ENCODE results near the gene H2BW2. TPM values are rescaled to one million over a fixed set of nuclear protein-coding genes. Genes with fewer than 3 reads are reported as not detected.

The H2BW2 gene
- total and polyA plus RNA-seq, 2 experiments from 2014 or later = not detected

DNA sequence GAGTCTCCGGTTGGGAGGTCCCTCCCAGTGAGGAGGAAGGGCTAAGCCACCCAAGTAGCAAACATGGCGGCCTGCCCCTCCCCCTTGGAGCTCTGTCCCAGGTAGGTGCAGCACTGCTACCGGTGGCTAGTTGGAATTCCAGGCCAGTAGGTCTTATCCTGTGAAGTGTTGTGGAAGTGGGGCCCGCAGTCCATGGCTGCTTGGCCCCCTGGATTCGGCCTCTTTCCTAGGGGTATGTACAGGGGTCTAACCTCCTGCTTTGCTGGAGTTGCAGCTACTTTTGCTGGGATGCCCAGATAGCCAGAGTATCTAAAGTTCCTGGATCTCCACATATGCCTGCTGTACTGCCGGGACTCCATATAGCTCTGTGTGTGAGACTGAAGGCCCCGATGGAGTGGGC lies 46.2 kb downstream of the H2BW2 start:
- Histone ChIP-seq H3K27me3 (no peaks in the 10 kb centered on the region), H3K4me3 (no peak overlapping the region), H3K9me2 (replicated peaks; ENCODE audit: insufficient read depth) (no peaks in the 10 kb centered on the region), H3K27ac (no peak overlapping the region), H3K4me2 (no peak overlapping the region), H3K9me3 (ENCODE audit: low read depth) (no peaks in the 10 kb centered on the region), H3K4me1 (ENCODE audit: insufficient read depth) (no peaks in the 10 kb centered on the region), H2AFZ (no peak overlapping the region), H4K20me1 (ENCODE audit: insufficient read depth, poor library complexity, severe bottlenecking) (no peaks in the 10 kb centered on the region), H3K36me3 (replicated peaks; ENCODE audit: insufficient read depth, low read depth) (no peaks in the 10 kb centered on the region), H3K79me2 (no peaks in the 10 kb centered on the region)
- DNase-seq (ENCODE audit: low spot score) = no peak
- 74% methylated on average over 7 of the region's 7 CpGs for WGBS (ENCODE audit: low lambda C conversion rate, missing lambda C conversion rate)
- TF ChIP-seq, protein P1, sequence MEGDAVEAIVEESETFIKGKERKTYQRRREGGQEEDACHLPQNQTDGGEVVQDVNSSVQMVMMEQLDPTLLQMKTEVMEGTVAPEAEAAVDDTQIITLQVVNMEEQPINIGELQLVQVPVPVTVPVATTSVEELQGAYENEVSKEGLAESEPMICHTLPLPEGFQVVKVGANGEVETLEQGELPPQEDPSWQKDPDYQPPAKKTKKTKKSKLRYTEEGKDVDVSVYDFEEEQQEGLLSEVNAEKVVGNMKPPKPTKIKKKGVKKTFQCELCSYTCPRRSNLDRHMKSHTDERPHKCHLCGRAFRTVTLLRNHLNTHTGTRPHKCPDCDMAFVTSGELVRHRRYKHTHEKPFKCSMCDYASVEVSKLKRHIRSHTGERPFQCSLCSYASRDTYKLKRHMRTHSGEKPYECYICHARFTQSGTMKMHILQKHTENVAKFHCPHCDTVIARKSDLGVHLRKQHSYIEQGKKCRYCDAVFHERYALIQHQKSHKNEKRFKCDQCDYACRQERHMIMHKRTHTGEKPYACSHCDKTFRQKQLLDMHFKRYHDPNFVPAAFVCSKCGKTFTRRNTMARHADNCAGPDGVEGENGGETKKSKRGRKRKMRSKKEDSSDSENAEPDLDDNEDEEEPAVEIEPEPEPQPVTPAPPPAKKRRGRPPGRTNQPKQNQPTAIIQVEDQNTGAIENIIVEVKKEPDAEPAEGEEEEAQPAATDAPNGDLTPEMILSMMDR (IDR thresholded peaks at IDR 0.05; ENCODE audit: poor library complexity) = no peak
- TF ChIP-seq EZH2phosphoT487 (IDR thresholded peaks at IDR 0.05; ENCODE audit: low read depth, severe bottlenecking, unreplicated experiment) (no peak), EZH2 (IDR thresholded peaks at IDR 0.05; ENCODE audit: borderline replicate concordance) (no peak)

Other genes with a start within 250 kb of the H2BW2 start
- gene RAB9B, start 207.7 kb upstream of the H2BW2 start, total RNA-seq = 2.4 and 3.6 TPM in 2 replicates
- 1.6 and 2.2 TPM in 2 replicates for gene RAB9B, start 207.7 kb upstream of the H2BW2 start, polyA plus RNA-seq
- 6.6 and 6.8 TPM in 2 replicates for gene TMSB15B, start 77.3 kb upstream of the H2BW2 start, total RNA-seq
- 14.3 and 18.2 TPM in 2 replicates for gene TMSB15B, start 77.3 kb upstream of the H2BW2 start, polyA plus RNA-seq
- not detected in 2 replicates for gene H2BW1, start 26.2 kb upstream of the H2BW2 start, total RNA-seq
- gene H2BW1, start 26.2 kb upstream of the H2BW2 start, polyA plus RNA-seq = not detected in 2 replicates
- 4.6 and 7.5 TPM in 2 replicates for gene TMSB15C, start 36.3 kb downstream of the H2BW2 start, total RNA-seq
- gene TMSB15C, start 36.3 kb downstream of the H2BW2 start, polyA plus RNA-seq = 0.95 and 1.5 TPM in 2 replicates
- 0.56 and 0.57 TPM in 2 replicates for gene ZCCHC18, start 72.6 kb downstream of the H2BW2 start, total RNA-seq
- 1.2 and 5.7 TPM in 2 replicates for gene ZCCHC18, start 72.6 kb downstream of the H2BW2 start, polyA plus RNA-seq
- 5.5 and 6.8 TPM in 2 replicates for gene SLC25A53, start 117.1 kb downstream of the H2BW2 start, total RNA-seq
- 4.8 and 5.7 TPM in 2 replicates for gene SLC25A53, start 117.1 kb downstream of the H2BW2 start, polyA plus RNA-seq
- gene FAM199X, start 126.5 kb downstream of the H2BW2 start, total RNA-seq = 23.3 and 29.1 TPM in 2 replicates
- gene FAM199X, start 126.5 kb downstream of the H2BW2 start, polyA plus RNA-seq = 9.2 and 11.7 TPM in 2 replicates
- not detected in 2 replicates for gene ESX1, start 215.0 kb downstream of the H2BW2 start, total RNA-seq
- gene ESX1, start 215.0 kb downstream of the H2BW2 start, polyA plus RNA-seq = not detected in 2 replicates